HUES6 (cell line): ENCODE data around the gene GRK7.
"Not testable (repeated sequence)": the region's sequence is repeated elsewhere in the genome, so short reads cannot be mapped to it uniquely, and the experiment has no call there.

Experiments
- H3K27ac ChIP-seq: 2 replicates; pipeline ENCODE4 v1.7.0; 2013; ENCODE audit warnings: low read depth, mild to moderate bottlenecking, low read length, inconsistent platforms
- H3K27me3 ChIP-seq: 2 replicates; pipeline ENCODE4 v1.6.1; 2013; ENCODE audit warnings: low read length; ENCODE audit not compliant: control insufficient read depth, insufficient read depth
- H3K36me3 ChIP-seq: 2 replicates; pipeline ENCODE4 v1.6.1; 2013; ENCODE audit warnings: low read length; ENCODE audit not compliant: control insufficient read depth, insufficient read depth
- H3K4me1 ChIP-seq: 2 replicates; pipeline ENCODE4 v1.6.1; 2013; ENCODE audit warnings: low read length; ENCODE audit not compliant: control insufficient read depth, insufficient read depth
- H3K4me3 ChIP-seq: 2 replicates; pipeline ENCODE4 v1.5.1; 2013; ENCODE audit warnings: low read depth, low read length
- H3K9ac ChIP-seq: one replicate; pipeline ENCODE4 v1.6.1; 2013; ENCODE audit warnings: mild to moderate bottlenecking, low read length
- H3K9me3 ChIP-seq: 2 replicates; pipeline ENCODE4 v1.6.1; 2013; ENCODE audit warnings: low read depth, low read length; ENCODE audit not compliant: control insufficient read depth, insufficient read depth

GRK7 gene

DNA sequence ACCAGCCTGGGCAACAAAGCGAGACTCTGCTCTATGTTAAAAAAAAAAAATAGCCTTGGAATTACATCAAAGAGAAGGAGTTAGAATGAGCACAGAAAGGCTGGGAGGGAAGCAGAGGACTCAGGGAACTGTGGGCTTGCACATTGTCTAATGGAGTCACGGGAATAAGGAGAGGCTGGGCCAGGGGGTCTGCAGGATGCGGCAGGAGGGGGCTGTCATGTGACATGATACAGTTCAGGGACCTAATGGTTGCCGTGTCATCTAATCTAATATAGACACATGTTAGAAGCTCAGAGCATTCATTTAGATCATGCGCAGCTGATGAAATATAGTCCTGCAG lies 32.5 kb downstream of the GRK7 start:
- no peaks in the 10 kb centered on the region for H3K36me3 ChIP-seq
- no peak overlapping the region for H3K4me3 ChIP-seq
- H3K9me3 ChIP-seq, result no peaks in the 10 kb centered on the region
- no peak overlapping the region for H3K27ac ChIP-seq
- H3K4me1 ChIP-seq, result peaks cover 19% of the 10 kb centered on the region
- H3K27me3 ChIP-seq, result peaks cover 19% of the 10 kb centered on the region
- H3K9ac ChIP-seq, result no peak overlapping the region

GRCh38 chr3:141796081-141796888 lies 33.1 kb downstream of the GRK7 start:
- no peak overlapping the region for H3K4me3 ChIP-seq
- no peaks in the 10 kb centered on the region for H3K36me3 ChIP-seq
- peaks cover 19% of the 10 kb centered on the region for H3K4me1 ChIP-seq
- no peak overlapping the region for H3K9ac ChIP-seq
- H3K27ac ChIP-seq, result no peak overlapping the region
- peaks cover 19% of the 10 kb centered on the region for H3K27me3 ChIP-seq
- no peaks in the 10 kb centered on the region for H3K9me3 ChIP-seq

DNA sequence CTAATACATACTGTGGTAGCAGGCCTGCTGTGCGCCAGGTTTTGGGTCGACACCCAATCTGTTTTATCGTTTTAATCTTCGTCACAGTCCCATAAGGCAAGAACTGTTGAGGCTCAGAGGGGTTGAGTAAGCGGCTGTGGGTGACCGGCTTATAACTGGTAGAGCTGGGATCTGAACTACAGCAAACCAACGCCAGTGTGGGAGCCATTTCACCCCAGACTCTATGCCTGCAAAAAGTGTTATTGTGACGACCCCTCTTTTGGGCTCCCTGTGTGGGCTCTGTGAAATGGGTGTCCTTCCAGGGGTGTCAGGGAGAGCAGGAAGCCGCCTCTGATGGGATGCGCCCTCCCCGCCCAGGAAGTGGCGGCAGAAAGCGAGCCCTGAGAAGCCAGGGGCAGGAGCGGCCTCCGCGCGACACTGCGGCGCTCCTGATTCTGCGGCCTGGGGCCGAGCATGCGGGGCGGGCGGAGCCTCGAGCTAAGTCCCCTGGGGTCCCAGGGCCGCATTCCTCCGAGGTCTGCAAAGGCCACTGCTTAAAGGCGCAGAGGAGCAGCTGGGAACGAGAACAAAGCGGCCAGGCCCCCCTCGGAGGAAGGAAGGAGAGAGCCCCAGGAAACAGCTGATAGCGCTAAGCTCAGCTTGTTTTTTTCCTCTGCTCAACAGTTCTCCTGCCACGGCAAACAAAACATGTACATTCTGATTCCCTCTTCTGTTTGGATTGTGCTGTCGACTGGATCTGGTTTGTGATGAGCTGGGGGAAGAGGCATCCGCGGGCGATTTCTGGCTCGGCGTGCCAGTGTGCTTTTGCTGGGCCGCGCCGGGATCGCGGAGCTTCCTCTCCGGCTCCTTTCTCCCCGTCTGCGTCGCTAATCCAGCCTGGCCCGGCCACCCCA lies 33.9 kb downstream of the GRK7 start:
- peaks cover 19% of the 10 kb centered on the region for H3K4me1 ChIP-seq
- peak overlapping the region; percentile 64 for H3K9ac ChIP-seq
- H3K36me3 ChIP-seq, result no peaks in the 10 kb centered on the region
- peak overlapping the region; percentile 49 for H3K4me3 ChIP-seq
- H3K9me3 ChIP-seq, result no peaks in the 10 kb centered on the region
- H3K27me3 ChIP-seq, result peaks cover 19% of the 10 kb centered on the region
- H3K27ac ChIP-seq, result no peak overlapping the region

GRCh38 chr3:141797819-141798447 lies 34.7 kb downstream of the GRK7 start:
- Histone ChIP-seq H3K4me1 (peaks cover 19% of the 10 kb centered on the region), H3K27me3 (peaks cover 19% of the 10 kb centered on the region), H3K27ac (no peak overlapping the region), H3K36me3 (no peaks in the 10 kb centered on the region), H3K9me3 (no peaks in the 10 kb centered on the region), H3K9ac (peak overlapping the region; percentile 64), H3K4me3 (peak overlapping the region; percentile 49)

DNA sequence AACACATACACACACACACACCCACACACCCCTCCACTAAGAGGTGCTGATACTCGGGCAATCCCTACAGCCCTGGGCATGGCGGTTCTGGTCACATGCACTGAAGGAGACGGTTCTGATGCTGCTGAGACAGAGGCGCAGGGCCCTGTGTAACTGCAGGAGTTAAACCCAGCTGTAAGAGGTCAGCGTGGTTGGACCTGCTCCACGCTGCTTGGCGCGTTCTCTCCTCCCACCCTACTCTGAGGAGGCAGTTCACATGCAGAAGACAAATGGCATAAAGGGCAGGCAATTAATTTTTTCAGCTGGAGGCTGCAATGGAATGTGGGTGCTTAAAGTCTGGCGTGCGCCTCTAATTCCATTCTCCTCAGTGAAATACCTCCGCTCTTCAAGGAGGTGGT lies 35.2 kb downstream of the GRK7 start:
- H3K4me1 ChIP-seq, result peaks cover 19% of the 10 kb centered on the region
- no peak overlapping the region for H3K9ac ChIP-seq
- H3K9me3 ChIP-seq, result no peaks in the 10 kb centered on the region
- peaks cover 19% of the 10 kb centered on the region for H3K27me3 ChIP-seq
- H3K36me3 ChIP-seq, result no peaks in the 10 kb centered on the region
- no peak overlapping the region for H3K4me3 ChIP-seq
- no peak overlapping the region for H3K27ac ChIP-seq

GRCh38 chr3:141802316-141803077 lies 39.3 kb downstream of the GRK7 start:
- H3K4me1 ChIP-seq, result peaks cover 11% of the 10 kb centered on the region

GRCh38 chr3:141803538-141803937 lies 40.3 kb downstream of the GRK7 start:
- not testable (repeated sequence) for H3K27ac ChIP-seq, H3K4me1 ChIP-seq, H3K36me3 ChIP-seq, H3K9ac ChIP-seq, H3K9me3 ChIP-seq, H3K4me3 ChIP-seq, H3K27me3 ChIP-seq

More at GRCh38 chr3:141802316-141803077, 39.3 kb downstream of the GRK7 start:
- Histone ChIP-seq H3K36me3 (no peaks in the 10 kb centered on the region), H3K27ac (no peak overlapping the region), H3K27me3 (peaks cover 14% of the 10 kb centered on the region), H3K9me3 (no peaks in the 10 kb centered on the region), H3K9ac (no peak overlapping the region), H3K4me3 (no peak overlapping the region)

- H3K4me3 ChIP-seq, result no peak overlapping the region
- H3K27ac ChIP-seq, result no peak overlapping the region
- H3K36me3 ChIP-seq, result no peaks in the 10 kb centered on the region
- no peak overlapping the region for H3K9ac ChIP-seq
- H3K9me3 ChIP-seq, result no peaks in the 10 kb centered on the region
- H3K27me3 ChIP-seq, result no peaks in the 10 kb centered on the region
- no peaks in the 10 kb centered on the region for H3K4me1 ChIP-seq
These were observed 41.2 kb downstream of the GRK7 start for GRCh38 chr3:141804447-141804777.

GRCh38 chr3:141804778-141805639 lies 41.8 kb downstream of the GRK7 start:
- Histone ChIP-seq H3K4me3 (no peak overlapping the region), H3K4me1 (no peaks in the 10 kb centered on the region), H3K9me3 (no peaks in the 10 kb centered on the region), H3K27me3 (no peaks in the 10 kb centered on the region), H3K36me3 (no peaks in the 10 kb centered on the region), H3K9ac (no peak overlapping the region), H3K27ac (no peak overlapping the region)
